Measurements from ENCODE around the gene EPHA1.

EPHA1 gene

DNA sequence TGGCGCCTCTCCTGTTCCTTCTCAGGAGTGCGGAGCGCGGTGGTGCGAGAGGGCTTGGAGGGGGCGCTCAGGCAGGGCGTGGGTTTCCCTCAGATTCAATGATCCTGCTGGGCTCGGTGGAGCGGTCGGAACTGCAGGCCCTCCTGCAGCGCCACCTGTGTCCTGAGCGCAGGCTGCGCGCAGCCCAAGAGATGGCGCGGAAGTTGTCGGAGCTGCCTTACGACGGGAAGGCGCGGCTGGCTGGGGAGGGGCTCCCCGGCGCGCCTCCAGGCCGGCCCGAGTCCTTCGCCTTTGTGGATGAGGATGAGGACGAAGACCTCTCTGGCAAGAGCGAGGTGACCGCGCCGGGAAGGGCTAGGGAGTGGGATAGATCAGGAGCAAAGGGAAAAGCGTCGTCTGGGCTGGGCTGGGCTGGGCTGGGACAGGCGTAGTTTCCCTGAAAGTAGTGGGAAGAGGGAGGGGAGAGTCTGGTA is 63.2 kb downstream of the EPHA1 start:
- H3K9me2 ChIP-seq (replicated peaks; ENCODE audit: low read depth, low read length) = no peaks in the 10 kb centered on the region
- no peaks in the 10 kb centered on the region for H3K79me2 ChIP-seq (ENCODE audit: insufficient read depth, low read length)
- H2AFZ ChIP-seq (ENCODE audit: low read length) = no peak overlapping the region; the same call in 1 of the 2 replicates
- no peaks in the 10 kb centered on the region for H3K9me3 ChIP-seq (ENCODE audit: insufficient read depth, low read depth, low read length)
- H3K4me2 ChIP-seq (ENCODE audit: low read depth, low read length, poor library complexity, severe bottlenecking) = no peak overlapping the region
- no peaks in the 10 kb centered on the region for H3F3A ChIP-seq (ENCODE audit: low read depth)
- H3K9ac ChIP-seq (ENCODE audit: low read depth, low read length, poor library complexity, severe bottlenecking) = no peak overlapping the region
- TF ChIP-seq, protein P1, sequence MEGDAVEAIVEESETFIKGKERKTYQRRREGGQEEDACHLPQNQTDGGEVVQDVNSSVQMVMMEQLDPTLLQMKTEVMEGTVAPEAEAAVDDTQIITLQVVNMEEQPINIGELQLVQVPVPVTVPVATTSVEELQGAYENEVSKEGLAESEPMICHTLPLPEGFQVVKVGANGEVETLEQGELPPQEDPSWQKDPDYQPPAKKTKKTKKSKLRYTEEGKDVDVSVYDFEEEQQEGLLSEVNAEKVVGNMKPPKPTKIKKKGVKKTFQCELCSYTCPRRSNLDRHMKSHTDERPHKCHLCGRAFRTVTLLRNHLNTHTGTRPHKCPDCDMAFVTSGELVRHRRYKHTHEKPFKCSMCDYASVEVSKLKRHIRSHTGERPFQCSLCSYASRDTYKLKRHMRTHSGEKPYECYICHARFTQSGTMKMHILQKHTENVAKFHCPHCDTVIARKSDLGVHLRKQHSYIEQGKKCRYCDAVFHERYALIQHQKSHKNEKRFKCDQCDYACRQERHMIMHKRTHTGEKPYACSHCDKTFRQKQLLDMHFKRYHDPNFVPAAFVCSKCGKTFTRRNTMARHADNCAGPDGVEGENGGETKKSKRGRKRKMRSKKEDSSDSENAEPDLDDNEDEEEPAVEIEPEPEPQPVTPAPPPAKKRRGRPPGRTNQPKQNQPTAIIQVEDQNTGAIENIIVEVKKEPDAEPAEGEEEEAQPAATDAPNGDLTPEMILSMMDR (conservative IDR thresholded peaks at IDR 0.05; ENCODE audit: low read length) = no peak
- TF ChIP-seq EZH2phosphoT487 (IDR thresholded peaks at IDR 0.05; ENCODE audit: borderline replicate concordance) = no peak
- H3K4me3 ChIP-seq (ENCODE audit: low read length, poor library complexity, severe bottlenecking) = no peak overlapping the region
- H3K36me3 ChIP-seq (ENCODE audit: insufficient read depth, low read length) = no peaks in the 10 kb centered on the region
- H3K27me3 ChIP-seq (ENCODE audit: insufficient read depth, low read length, poor library complexity, severe bottlenecking) = no peaks in the 10 kb centered on the region
- no peaks in the 10 kb centered on the region for H4K20me1 ChIP-seq (ENCODE audit: insufficient read depth, low read length, poor library complexity, severe bottlenecking)
- H3K4me1 ChIP-seq (ENCODE audit: insufficient read depth, low read length, poor library complexity, severe bottlenecking) = no peaks in the 10 kb centered on the region

DNA sequence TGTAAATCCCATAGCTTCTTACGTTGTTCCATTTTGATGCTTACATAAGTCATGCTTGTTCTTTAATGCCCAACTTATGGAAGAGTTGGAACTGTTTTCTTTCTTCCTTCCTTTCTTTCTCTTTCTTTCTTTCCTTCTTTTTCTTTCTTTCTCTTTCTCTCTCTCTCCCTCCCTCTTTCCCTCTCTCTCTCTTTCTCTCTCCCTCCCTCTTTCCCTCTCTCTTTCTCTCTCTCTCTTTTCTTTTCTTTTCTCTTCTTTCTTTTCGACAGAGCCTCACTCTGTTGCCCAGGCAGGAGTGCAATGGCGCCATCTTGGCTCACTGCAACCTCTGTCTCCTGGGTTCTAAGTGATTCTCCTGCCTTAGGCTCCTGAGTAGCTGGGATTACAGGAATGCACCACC is 65.1 kb downstream of the EPHA1 start:
- Histone ChIP-seq H3K27me3 (ENCODE audit: insufficient read depth, low read length, poor library complexity, severe bottlenecking) (no peaks in the 10 kb centered on the region), H3K9me3 (ENCODE audit: insufficient read depth, low read depth, low read length) (no peaks in the 10 kb centered on the region), H3K9me2 (replicated peaks; ENCODE audit: low read depth, low read length) (no peaks in the 10 kb centered on the region), H3K79me2 (ENCODE audit: insufficient read depth, low read length) (no peaks in the 10 kb centered on the region), H3F3A (ENCODE audit: low read depth) (no peaks in the 10 kb centered on the region), H3K4me3 (ENCODE audit: low read length, poor library complexity, severe bottlenecking) (no peak overlapping the region), H3K4me2 (ENCODE audit: low read depth, low read length, poor library complexity, severe bottlenecking) (no peak overlapping the region), H3K4me1 (ENCODE audit: insufficient read depth, low read length, poor library complexity, severe bottlenecking) (no peaks in the 10 kb centered on the region), H3K36me3 (ENCODE audit: insufficient read depth, low read length) (no peaks in the 10 kb centered on the region), H3K9ac (ENCODE audit: low read depth, low read length, poor library complexity, severe bottlenecking) (no peak overlapping the region), H2AFZ (ENCODE audit: low read length) (no peak overlapping the region), H4K20me1 (ENCODE audit: insufficient read depth, low read length, poor library complexity, severe bottlenecking) (no peaks in the 10 kb centered on the region)
- no peak for TF ChIP-seq EZH2phosphoT487 (IDR thresholded peaks at IDR 0.05; ENCODE audit: borderline replicate concordance)

DNA sequence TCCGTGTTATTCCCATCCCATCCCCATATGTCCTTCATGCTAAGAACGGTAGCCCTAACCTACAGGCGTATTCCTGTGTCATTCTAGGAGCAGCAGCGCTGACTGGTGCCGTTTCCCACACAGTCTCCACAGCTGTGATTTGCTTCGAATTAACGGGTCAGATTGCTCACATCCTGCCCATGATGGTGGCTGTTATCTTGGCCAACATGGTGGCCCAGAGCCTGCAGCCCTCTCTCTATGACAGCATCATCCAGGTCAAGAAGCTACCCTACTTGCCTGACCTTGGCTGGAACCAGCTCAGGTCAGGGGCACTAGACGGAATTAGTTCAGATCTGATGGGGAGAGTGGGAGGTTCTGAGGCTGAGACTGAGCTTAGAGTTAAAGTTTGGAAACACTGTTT is 66.8 kb downstream of the EPHA1 start:
- H3K9me3 ChIP-seq (ENCODE audit: insufficient read depth, low read depth, low read length) = no peaks in the 10 kb centered on the region
- H3K79me2 ChIP-seq (ENCODE audit: insufficient read depth, low read length) = no peaks in the 10 kb centered on the region

More for the DNA sequence above, 66.8 kb downstream of the EPHA1 start:
- Histone ChIP-seq H3K4me1 (ENCODE audit: insufficient read depth, low read length, poor library complexity, severe bottlenecking) (no peaks in the 10 kb centered on the region), H3K36me3 (ENCODE audit: insufficient read depth, low read length) (no peaks in the 10 kb centered on the region), H2AFZ (ENCODE audit: low read length) (no peak overlapping the region), H3K9ac (ENCODE audit: low read depth, low read length, poor library complexity, severe bottlenecking) (no peak overlapping the region), H3K27me3 (ENCODE audit: insufficient read depth, low read length, poor library complexity, severe bottlenecking) (no peaks in the 10 kb centered on the region), H3K4me3 (ENCODE audit: low read length, poor library complexity, severe bottlenecking) (no peak overlapping the region), H3F3A (ENCODE audit: low read depth) (no peaks in the 10 kb centered on the region), H3K9me2 (replicated peaks; ENCODE audit: low read depth, low read length) (no peaks in the 10 kb centered on the region), H3K4me2 (ENCODE audit: low read depth, low read length, poor library complexity, severe bottlenecking) (no peak overlapping the region), H4K20me1 (ENCODE audit: insufficient read depth, low read length, poor library complexity, severe bottlenecking) (no peaks in the 10 kb centered on the region)
- TF ChIP-seq, protein P1 (conservative IDR thresholded peaks at IDR 0.05; ENCODE audit: low read length) = no peak
- TF ChIP-seq EZH2phosphoT487 (IDR thresholded peaks at IDR 0.05; ENCODE audit: borderline replicate concordance) = no peak
